Mesenchymal stem cell (in vitro differentiated cells and primary cell): ENCODE measurements around the gene KBTBD2.
A peak's percentile ranks its signal among the peaks of the same experiment; 100 is the strongest.

ENCODE experiments used
- DNase-seq: peaks from one replicate; pipeline ENCODE4 v3.0.0-alpha.2; 2013
- H2AFZ ChIP-seq: one replicate; pipeline ENCODE4 v1.6.1; 2013; ENCODE audit warnings: low read depth, mild to moderate bottlenecking, control low read depth, inconsistent platforms, low read length, moderate library complexity
- H2AK5ac ChIP-seq: 2 replicates; pipeline ENCODE4 v1.6.1; 2013; ENCODE audit warnings: low read length, moderate library complexity, mild to moderate bottlenecking, inconsistent platforms; ENCODE audit not compliant: severe bottlenecking
- H2BK120ac ChIP-seq: one replicate; pipeline ENCODE4 v1.6.1; 2013; ENCODE audit warnings: low read depth, mild to moderate bottlenecking, inconsistent platforms, low read length, moderate library complexity
- H2BK12ac ChIP-seq, 2 experiments: one replicate each; pipeline ENCODE4 v1.6.1; 2013; ENCODE audit warnings: inconsistent platforms in 2 of 2, low read length in 2 of 2, mild to moderate bottlenecking in 2 of 2, moderate library complexity in 2 of 2, control low read depth in 1 of 2
- H2BK15ac ChIP-seq: one replicate; pipeline ENCODE4 v1.6.1; 2013; ENCODE audit warnings: mild to moderate bottlenecking, low read depth, inconsistent platforms; ENCODE audit not compliant: poor library complexity, severe bottlenecking
- H2BK5ac ChIP-seq: 2 replicates; pipeline ENCODE4 v1.6.1; 2013; ENCODE audit warnings: low read depth, mild to moderate bottlenecking, low read length, control low read depth, inconsistent platforms; ENCODE audit not compliant: poor library complexity, severe bottlenecking
- H3K14ac ChIP-seq, 2 experiments: one replicate each; pipeline ENCODE4 v1.6.1; 2013; ENCODE audit warnings: inconsistent platforms in 2 of 2, low read length in 2 of 2, control low read depth in 1 of 2, mild to moderate bottlenecking in 1 of 2, moderate library complexity in 1 of 2
- H3K18ac ChIP-seq, 2 experiments: one replicate each; pipeline ENCODE4 v1.6.1; 2013; ENCODE audit warnings: inconsistent platforms in 2 of 2, low read length in 2 of 2, control low read depth in 1 of 2, low read depth in 1 of 2, mild to moderate bottlenecking in 1 of 2
- H3K23ac ChIP-seq, 2 experiments: one replicate each; pipeline ENCODE4 v1.6.1; 2013; ENCODE audit warnings: inconsistent platforms in 2 of 2, low read length in 2 of 2, mild to moderate bottlenecking in 2 of 2, moderate library complexity in 2 of 2, control low read depth in 1 of 2
- H3K27ac ChIP-seq: 2 replicates; pipeline ENCODE4 v1.5.1; 2013; ENCODE audit warnings: mild to moderate bottlenecking, moderate library complexity, low read length, control low read depth, inconsistent platforms; ENCODE audit not compliant: poor library complexity, severe bottlenecking
- H3K27me3 ChIP-seq, 2 experiments: 2 replicates each; pipeline versions ENCODE4 v1.6.1 to v1.7.0; 2013; ENCODE audit warnings: low read length in 2 of 2, mild to moderate bottlenecking in 2 of 2, moderate library complexity in 2 of 2, control low read depth in 1 of 2, inconsistent platforms in 1 of 2; ENCODE audit not compliant: control insufficient read depth in 1 of 2, insufficient read depth in 1 of 2
- H3K36me3 ChIP-seq, 2 experiments: 2 replicates each; pipeline versions ENCODE4 v1.6.1 to v1.7.0; 2013; ENCODE audit warnings: low read length in 2 of 2, control low read depth in 1 of 2, inconsistent platforms in 1 of 2, low read depth in 1 of 2, mild to moderate bottlenecking in 1 of 2; ENCODE audit not compliant: insufficient read depth in 2 of 2, control insufficient read depth in 1 of 2
- H3K4ac ChIP-seq, 2 experiments: one replicate each; pipeline ENCODE4 v1.6.1; 2013; ENCODE audit warnings: inconsistent platforms in 2 of 2, low read length in 2 of 2, mild to moderate bottlenecking in 2 of 2, moderate library complexity in 2 of 2, control low read depth in 1 of 2, low read depth in 1 of 2
- H3K4me1 ChIP-seq: 2 replicates; pipeline ENCODE4 v1.6.1; 2013; ENCODE audit warnings: low read depth, low read length, control low read depth; ENCODE audit not compliant: control insufficient read depth, insufficient read depth
- H3K4me2 ChIP-seq: 2 replicates; pipeline ENCODE4 v1.6.1; 2013; ENCODE audit warnings: low read length, mild to moderate bottlenecking, inconsistent platforms; ENCODE audit not compliant: poor library complexity, severe bottlenecking
- H3K4me3 ChIP-seq, 2 experiments: 2 replicates each; pipeline versions ENCODE4 v1.5.1 to v1.7.0; 2013; ENCODE audit warnings: low read length in 2 of 2, mild to moderate bottlenecking in 2 of 2, control low read depth in 1 of 2, low read depth in 1 of 2; ENCODE audit not compliant: insufficient read depth in 1 of 2
- H3K79me1 ChIP-seq: replicated peaks from 2 replicates; pipeline ENCODE4 v1.6.1; 2013; ENCODE audit warnings: mild to moderate bottlenecking, control low read depth, low read length, inconsistent platforms; ENCODE audit not compliant: poor library complexity, severe bottlenecking
- H3K9ac ChIP-seq: 2 replicates; pipeline ENCODE4 v1.7.0; 2013; ENCODE audit warnings: mild to moderate bottlenecking, low read length, moderate library complexity
- H3K9me3 ChIP-seq: 2 replicates; pipeline ENCODE4 v1.7.0; 2013; ENCODE audit warnings: mild to moderate bottlenecking, low read length; ENCODE audit not compliant: control insufficient read depth
- H4K8ac ChIP-seq: one replicate; pipeline ENCODE4 v1.6.1; 2013; ENCODE audit warnings: inconsistent platforms, mild to moderate bottlenecking, low read length, moderate library complexity
- H4K91ac ChIP-seq: one replicate; pipeline ENCODE4 v1.6.1; 2013; ENCODE audit warnings: mild to moderate bottlenecking, low read length, inconsistent platforms
- WGBS: methylation state at CpG from one replicate; pipeline ENCODE4 v1.1.7; 2013; ENCODE audit warnings: mixed read lengths; 5-methylcytosine and 5-hydroxymethylcytosine counted together

The KBTBD2 gene

DNA sequence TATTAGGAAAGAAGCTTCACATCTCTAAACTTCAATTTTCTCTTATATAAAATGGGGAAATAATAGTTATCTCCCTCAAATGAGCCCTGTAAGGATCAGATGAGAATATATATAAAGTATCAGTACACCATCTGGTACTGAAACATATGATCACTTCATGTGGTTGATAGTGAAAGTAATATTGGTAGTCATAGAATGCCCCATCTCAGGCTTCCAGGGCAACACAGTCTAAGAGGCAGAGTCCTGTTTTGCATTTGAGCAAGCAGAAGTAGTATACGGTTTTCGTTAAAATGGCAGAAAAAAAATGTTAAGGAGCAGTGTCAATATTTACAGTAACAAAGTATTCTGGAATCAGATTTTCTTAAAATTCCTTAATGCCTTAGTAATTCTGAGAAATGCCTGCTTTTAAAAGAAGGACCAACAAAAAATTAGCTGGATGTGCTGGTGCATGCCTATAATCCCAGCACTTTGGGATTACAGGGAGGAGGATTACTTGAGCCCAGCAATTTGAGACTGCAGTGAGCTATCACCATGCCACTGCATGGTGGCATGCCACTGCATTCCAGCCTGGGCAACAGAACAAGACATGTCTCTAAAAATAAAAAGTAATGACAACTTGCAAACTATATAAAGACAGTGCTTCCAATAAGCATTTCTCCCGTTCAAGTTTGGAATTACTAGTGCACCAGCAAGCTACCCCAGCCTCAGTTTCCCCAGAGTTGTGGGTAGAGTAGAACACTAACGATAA, 19.8 kb downstream of the KBTBD2 start:
- 90% methylated on average over 4 of the region's 4 CpGs for WGBS
- no peak for DNase-seq

DNA sequence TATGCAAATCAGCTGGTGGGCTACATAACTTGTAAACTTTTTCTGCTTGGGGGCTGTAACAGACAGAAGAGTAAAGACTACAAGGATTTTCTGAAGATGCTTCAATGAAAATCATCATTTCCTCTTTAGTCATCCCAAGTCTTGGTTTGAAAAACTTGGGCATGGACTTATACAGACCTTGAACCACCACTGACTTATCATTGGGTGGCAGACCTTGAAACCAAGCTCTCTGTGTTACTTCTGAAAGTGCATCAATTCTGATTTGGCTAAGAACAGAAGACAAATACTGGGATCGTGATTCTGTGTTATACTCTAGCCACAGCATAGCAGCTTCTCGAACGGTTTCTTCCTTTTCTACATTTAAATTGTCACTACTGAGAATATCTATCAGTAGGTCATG, 21.3 kb downstream of the KBTBD2 start:
- H2BK5ac ChIP-seq, result no peak overlapping the region
- H3K18ac ChIP-seq, result no peak overlapping the region
- H3K14ac ChIP-seq, result no peak overlapping the region
- H3K36me3 ChIP-seq, result peaks cover 22 to 78% of the 10 kb centered on the region in 2 experiments
- H3K4me1 ChIP-seq, result no peaks in the 10 kb centered on the region
- H3K4me2 ChIP-seq, result no peak overlapping the region
- H3K79me1 ChIP-seq, result peaks cover 35% of the 10 kb centered on the region
- H3K27me3 ChIP-seq, result no peaks in the 10 kb centered on the region
- no peak overlapping the region for H3K4me3 ChIP-seq
- no peak overlapping the region for H3K4ac ChIP-seq
- no peak overlapping the region for H4K8ac ChIP-seq
- no peak overlapping the region for H3K23ac ChIP-seq
- DNase-seq, result no peak
- H2AFZ ChIP-seq, result no peak overlapping the region
- H2BK12ac ChIP-seq, result no peak overlapping the region
- H2BK15ac ChIP-seq, result no peak overlapping the region
- H3K9ac ChIP-seq, result no peak overlapping the region
- H2BK120ac ChIP-seq, result no peak overlapping the region
- H2AK5ac ChIP-seq, result no peak overlapping the region
- no peaks in the 10 kb centered on the region for H3K9me3 ChIP-seq
- WGBS, result 96% methylated on average over 3 of the region's 3 CpGs
- no peak overlapping the region for H4K91ac ChIP-seq
- H3K27ac ChIP-seq, result no peak overlapping the region

More for the DNA sequence above, 19.8 kb downstream of the KBTBD2 start:
- Histone ChIP-seq H3K4me3 (no peak overlapping the region), H3K23ac (no peak overlapping the region), H2BK120ac (no peak overlapping the region), H4K91ac (no peak overlapping the region), H4K8ac (no peak overlapping the region), H2BK12ac (no peak overlapping the region), H2AFZ (no peak overlapping the region), H3K18ac (peak overlapping the region in 1 of 2 experiments; percentile 54), H2BK15ac (no peak overlapping the region), H3K27ac (no peak overlapping the region), H3K4ac (no peak overlapping the region), H2AK5ac (no peak overlapping the region), H3K27me3 (no peaks in the 10 kb centered on the region), H3K36me3 (peaks cover 20 to 81% of the 10 kb centered on the region in 2 experiments), H2BK5ac (no peak overlapping the region), H3K9me3 (no peaks in the 10 kb centered on the region), H3K14ac (no peak overlapping the region), H3K4me1 (no peaks in the 10 kb centered on the region), H3K79me1 (peaks cover 31% of the 10 kb centered on the region), H3K4me2 (no peak overlapping the region), H3K9ac (no peak overlapping the region)

DNA sequence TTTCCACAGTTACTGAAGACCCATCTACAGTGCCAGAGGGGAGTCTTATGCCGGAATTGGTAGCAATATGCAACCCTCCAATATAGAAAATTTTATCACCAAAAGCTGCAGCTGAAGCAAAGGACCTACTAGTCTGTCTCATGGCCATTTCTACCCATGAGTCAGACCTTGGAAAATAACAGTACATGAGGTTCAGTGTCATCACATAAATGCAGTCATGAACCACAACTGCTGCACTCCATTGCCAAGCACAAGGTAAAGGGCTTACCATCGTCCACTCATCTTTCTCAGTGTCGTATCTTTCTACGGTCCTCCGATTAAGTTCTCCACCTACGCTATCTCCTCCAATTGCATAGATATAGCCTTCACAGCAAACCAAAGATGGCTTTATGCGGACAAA, 21.8 kb downstream of the KBTBD2 start:
- Histone ChIP-seq H4K8ac (no peak overlapping the region), H3K18ac (no peak overlapping the region), H2AFZ (no peak overlapping the region), H3K27me3 (no peaks in the 10 kb centered on the region), H4K91ac (no peak overlapping the region), H2BK12ac (no peak overlapping the region), H2BK5ac (no peak overlapping the region), H3K23ac (no peak overlapping the region), H3K4ac (no peak overlapping the region), H3K4me3 (no peak overlapping the region), H3K4me1 (no peaks in the 10 kb centered on the region), H3K4me2 (no peak overlapping the region), H3K79me1 (peaks cover 37% of the 10 kb centered on the region), H2AK5ac (no peak overlapping the region), H3K27ac (no peak overlapping the region), H3K14ac (no peak overlapping the region), H3K36me3 (peaks cover 26 to 74% of the 10 kb centered on the region in 2 experiments), H3K9ac (no peak overlapping the region), H2BK15ac (no peak overlapping the region), H2BK120ac (no peak overlapping the region), H3K9me3 (no peaks in the 10 kb centered on the region)
- DNase-seq, result peak; percentile 12
- 97% methylated on average over 7 of the region's 7 CpGs for WGBS

DNA sequence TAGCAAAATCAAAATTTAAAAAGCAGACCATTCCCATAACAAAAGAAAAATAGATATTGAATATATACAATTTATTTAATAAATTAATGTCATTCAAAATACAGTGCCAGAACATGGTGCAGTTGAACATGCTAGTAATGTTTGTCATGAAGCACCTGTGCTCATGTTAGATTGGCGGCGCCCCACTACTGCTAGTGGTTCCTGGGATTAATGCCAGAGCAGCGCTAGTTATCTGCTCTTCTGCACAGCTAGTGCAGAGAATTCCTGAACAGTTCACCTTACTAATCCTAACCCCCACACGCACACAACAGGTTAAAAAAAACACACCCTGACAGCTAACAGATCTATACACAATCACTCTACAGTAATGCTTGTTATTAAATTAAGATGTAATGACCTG, 23.4 kb downstream of the KBTBD2 start:
- Histone ChIP-seq H3K27ac (no peak overlapping the region), H3K4me3 (no peak overlapping the region), H4K91ac (no peak overlapping the region), H3K9ac (no peak overlapping the region), H3K36me3 (peaks cover 16 to 59% of the 10 kb centered on the region in 2 experiments), H3K4me2 (no peak overlapping the region), H3K23ac (no peak overlapping the region), H2AFZ (no peak overlapping the region), H2BK120ac (no peak overlapping the region), H3K4me1 (no peaks in the 10 kb centered on the region), H2BK12ac (no peak overlapping the region), H2BK5ac (no peak overlapping the region), H3K14ac (no peak overlapping the region), H3K18ac (no peak overlapping the region), H3K27me3 (no peaks in the 10 kb centered on the region), H3K79me1 (peaks cover 34% of the 10 kb centered on the region), H2BK15ac (no peak overlapping the region), H3K4ac (no peak overlapping the region), H2AK5ac (no peak overlapping the region), H3K9me3 (no peaks in the 10 kb centered on the region), H4K8ac (no peak overlapping the region)
- 99% methylated on average over 3 of the region's 4 CpGs for WGBS
- no peak for DNase-seq
